Progenitor cell of endocrine pancreas (in vitro differentiated cells): ENCODE results near the gene PIH1D2. TPM values are rescaled to one million over a fixed set of nuclear protein-coding genes. Genes with fewer than 3 reads are reported as not detected.

Source experiments
- DNase-seq: peaks from one replicate; pipeline ENCODE4 v3.0.0; 2021; ENCODE audit warnings: low spot score; ENCODE audit not compliant: unreplicated experiment
- H3K27ac Mint-ChIP-seq: 2 replicates; pipeline ENCODE4 v1.8.0; 2021; ENCODE audit warnings: mild to moderate bottlenecking, moderate library complexity, mixed read lengths
- H3K27me3 Mint-ChIP-seq: 2 replicates; pipeline ENCODE4 v1.8.0; 2021; ENCODE audit warnings: mixed read lengths
- H3K36me3 Mint-ChIP-seq: 2 replicates; pipeline ENCODE4 v1.8.0; 2022; ENCODE audit warnings: mixed read lengths; ENCODE audit not compliant: insufficient read depth
- H3K4me1 Mint-ChIP-seq: 2 replicates; pipeline ENCODE4 v1.8.0; 2021; ENCODE audit warnings: low read depth, mixed read lengths
- H3K4me3 Mint-ChIP-seq: 2 replicates; pipeline ENCODE4 v1.8.0; 2021; ENCODE audit warnings: low read depth, mild to moderate bottlenecking, moderate library complexity, mixed read lengths
- H3K9me3 Mint-ChIP-seq: 2 replicates; pipeline ENCODE4 v1.8.0; 2021; ENCODE audit warnings: low read depth, mixed read lengths
- total RNA-seq: library from RNA; stranded (reverse); gene quantifications from 2 replicates; pipeline ENCODE4 v1.2.1, GENCODE V29; 2021
- TF ChIP-seq, protein P1 (sequence below): fragments of 200-600 bp; sonication (generic); IDR thresholded peaks from one replicate; pipeline ENCODE4 v1.5.0; 2021; ENCODE audit warnings: antibody characterized with exemption, mild to moderate bottlenecking; ENCODE audit not compliant: unreplicated experiment

The PIH1D2 gene
- total RNA-seq, 1 donor from 2014 or later, result 6.2 TPM

DNA sequence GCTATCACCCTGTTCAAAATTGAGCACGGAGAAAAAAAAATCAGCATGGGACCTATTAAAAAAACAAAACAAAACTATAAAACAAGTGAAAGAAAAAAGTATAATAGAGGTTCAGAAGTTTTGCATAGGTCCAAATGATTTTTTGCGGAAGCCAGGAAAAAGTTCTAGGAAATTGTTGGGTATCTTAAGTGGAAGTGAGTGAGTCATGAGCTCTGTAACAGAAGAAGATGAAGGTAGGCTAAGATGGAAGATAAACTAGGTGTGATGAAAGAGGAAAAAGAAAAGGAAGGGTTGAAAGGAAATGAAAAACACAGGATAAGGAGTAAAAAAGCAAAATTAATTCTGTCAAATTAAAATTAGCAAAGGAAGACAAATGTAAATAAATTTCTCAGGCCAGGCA lies 40.6 kb upstream of the PIH1D2 start:
- Mint-ChIP-seq H3K4me3 (no peak overlapping the region), H3K27me3 (no peaks in the 10 kb centered on the region), H3K36me3 (peaks cover 2% of the 10 kb centered on the region), H3K27ac (no peak overlapping the region), H3K9me3 (peaks cover 7% of the 10 kb centered on the region), H3K4me1 (no peaks in the 10 kb centered on the region)
- DNase-seq, result no peak
- TF ChIP-seq, protein P1, sequence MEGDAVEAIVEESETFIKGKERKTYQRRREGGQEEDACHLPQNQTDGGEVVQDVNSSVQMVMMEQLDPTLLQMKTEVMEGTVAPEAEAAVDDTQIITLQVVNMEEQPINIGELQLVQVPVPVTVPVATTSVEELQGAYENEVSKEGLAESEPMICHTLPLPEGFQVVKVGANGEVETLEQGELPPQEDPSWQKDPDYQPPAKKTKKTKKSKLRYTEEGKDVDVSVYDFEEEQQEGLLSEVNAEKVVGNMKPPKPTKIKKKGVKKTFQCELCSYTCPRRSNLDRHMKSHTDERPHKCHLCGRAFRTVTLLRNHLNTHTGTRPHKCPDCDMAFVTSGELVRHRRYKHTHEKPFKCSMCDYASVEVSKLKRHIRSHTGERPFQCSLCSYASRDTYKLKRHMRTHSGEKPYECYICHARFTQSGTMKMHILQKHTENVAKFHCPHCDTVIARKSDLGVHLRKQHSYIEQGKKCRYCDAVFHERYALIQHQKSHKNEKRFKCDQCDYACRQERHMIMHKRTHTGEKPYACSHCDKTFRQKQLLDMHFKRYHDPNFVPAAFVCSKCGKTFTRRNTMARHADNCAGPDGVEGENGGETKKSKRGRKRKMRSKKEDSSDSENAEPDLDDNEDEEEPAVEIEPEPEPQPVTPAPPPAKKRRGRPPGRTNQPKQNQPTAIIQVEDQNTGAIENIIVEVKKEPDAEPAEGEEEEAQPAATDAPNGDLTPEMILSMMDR, result no peak

DNA sequence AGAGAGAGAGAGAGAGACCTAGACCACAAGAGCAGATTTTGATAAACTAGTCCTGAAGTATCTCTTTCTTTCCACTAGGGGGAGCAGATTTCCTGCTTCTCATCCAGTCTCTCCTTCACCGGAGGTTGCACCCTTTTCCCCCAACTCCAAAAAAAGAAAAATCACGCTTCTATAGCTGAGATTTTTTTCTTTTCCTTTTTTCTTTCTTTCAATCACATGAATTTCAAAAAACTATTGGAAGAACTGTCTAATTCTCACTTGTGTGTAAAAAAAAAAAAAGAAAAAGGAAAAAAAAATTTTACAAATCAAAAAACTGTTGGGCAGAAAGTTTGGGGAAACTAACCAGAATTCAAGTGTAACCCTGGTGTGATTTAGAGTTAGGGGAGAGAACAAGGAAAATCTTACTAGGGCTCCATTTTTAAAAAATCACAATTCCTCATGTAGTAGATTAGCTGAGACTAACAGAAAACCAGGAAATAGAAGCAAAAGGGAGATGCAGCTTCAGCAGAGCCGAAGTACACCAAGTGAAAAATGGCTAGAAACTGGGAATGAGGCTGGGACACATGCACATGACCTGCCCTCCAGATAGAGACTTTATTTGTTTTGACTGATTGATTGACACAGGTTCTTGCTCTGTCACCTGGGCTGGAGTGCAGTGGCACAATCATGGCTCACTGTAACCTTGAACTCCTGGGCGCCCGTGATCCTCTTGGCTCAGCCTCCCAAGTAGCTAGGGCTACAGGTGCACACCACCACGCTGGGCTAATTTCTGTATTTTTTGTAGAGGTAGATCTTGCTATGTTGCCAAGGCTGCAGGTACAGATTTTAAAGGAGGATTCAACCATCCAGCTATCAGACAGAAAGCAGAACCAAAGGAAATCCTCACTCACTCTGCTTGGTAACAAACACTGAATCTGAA lies 40.0 kb upstream of the PIH1D2 start:
- Mint-ChIP-seq H3K4me3 (no peak overlapping the region), H3K36me3 (peaks cover 2% of the 10 kb centered on the region), H3K9me3 (peaks cover 7% of the 10 kb centered on the region), H3K27ac (no peak overlapping the region), H3K4me1 (no peaks in the 10 kb centered on the region), H3K27me3 (no peaks in the 10 kb centered on the region)
- no peak for DNase-seq
- TF ChIP-seq, protein P1, result peak; percentile 82

DNA sequence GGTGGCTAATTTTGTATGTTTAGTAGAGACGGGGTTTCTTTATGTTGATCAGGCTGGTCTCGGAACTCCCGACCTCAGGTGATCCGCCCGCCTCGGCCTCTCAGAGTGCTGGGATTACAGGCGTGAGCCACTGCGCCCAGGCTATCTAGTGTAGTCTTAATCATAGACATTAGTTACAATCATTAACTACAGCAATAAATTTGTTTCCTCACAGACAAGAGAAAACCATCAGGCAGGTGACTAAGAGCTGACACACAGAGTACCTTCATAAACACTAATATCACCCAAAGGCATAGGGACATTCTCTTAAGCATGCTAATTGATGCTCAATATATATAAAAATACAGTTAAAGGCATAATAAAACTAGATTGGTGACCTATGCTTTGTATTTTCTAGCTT lies 32.3 kb upstream of the PIH1D2 start:
- DNase-seq, result no peak
- Mint-ChIP-seq H3K27me3 (no peaks in the 10 kb centered on the region), H3K27ac (no peak overlapping the region), H3K9me3 (peaks cover 7% of the 10 kb centered on the region), H3K4me1 (no peaks in the 10 kb centered on the region), H3K36me3 (peaks cover 2% of the 10 kb centered on the region), H3K4me3 (no peak overlapping the region)
- TF ChIP-seq, protein P1, result no peak

DNA sequence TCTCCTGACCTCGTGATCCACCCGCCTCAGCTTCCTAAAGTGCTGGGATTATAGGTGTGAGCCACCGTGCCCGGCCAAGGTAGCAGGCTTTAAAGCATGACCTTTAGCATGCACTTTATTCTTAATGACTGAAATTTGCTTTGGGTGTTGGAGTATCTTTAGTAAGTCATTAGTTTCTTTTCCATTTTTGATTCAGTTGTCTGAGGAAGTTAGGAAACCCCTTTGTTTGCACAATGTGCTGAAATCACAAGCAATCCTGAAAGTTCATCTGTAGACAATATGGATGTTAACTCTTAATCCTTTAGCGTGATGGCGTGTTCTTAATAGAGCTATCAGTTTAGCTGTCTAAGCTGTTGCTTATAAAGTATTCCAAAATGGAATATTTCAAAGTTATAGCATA lies 29.6 kb upstream of the PIH1D2 start:
- DNase-seq, result no peak
- H3K27me3 Mint-ChIP-seq, result no peaks in the 10 kb centered on the region
- H3K36me3 Mint-ChIP-seq, result no peaks in the 10 kb centered on the region
- H3K4me3 Mint-ChIP-seq, result no peak overlapping the region
- no peaks in the 10 kb centered on the region for H3K4me1 Mint-ChIP-seq
- no peak overlapping the region for H3K27ac Mint-ChIP-seq
- TF ChIP-seq, protein P1, result no peak
- no peaks in the 10 kb centered on the region for H3K9me3 Mint-ChIP-seq

DNA sequence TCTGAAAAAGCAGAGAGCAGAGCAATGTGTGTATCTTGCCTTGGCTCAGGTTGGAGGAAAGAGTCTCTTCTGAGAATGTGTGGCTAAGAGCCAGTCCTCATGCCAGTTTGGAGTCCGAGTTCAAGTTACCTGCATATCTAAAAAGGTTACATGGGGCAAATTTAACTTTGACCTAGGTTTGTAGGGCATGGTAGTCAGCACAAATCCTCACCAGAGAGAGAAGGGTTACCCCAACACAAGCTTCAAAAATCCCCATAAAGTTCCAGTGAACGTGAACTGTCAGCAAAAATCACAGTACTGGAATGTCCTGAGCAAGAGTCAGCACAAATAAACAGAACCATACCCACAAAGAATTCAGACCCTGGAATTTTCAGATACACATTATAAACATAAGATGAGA lies 26.6 kb upstream of the PIH1D2 start:
- Mint-ChIP-seq H3K4me3 (no peak overlapping the region), H3K27me3 (no peaks in the 10 kb centered on the region), H3K9me3 (no peaks in the 10 kb centered on the region), H3K4me1 (no peaks in the 10 kb centered on the region), H3K36me3 (no peaks in the 10 kb centered on the region), H3K27ac (no peak overlapping the region)
- no peak for DNase-seq
- TF ChIP-seq, protein P1, result no peak
